C4-2B (cell line): ENCODE results near the gene NACA.

Source experiments
- H3K27ac ChIP-seq: fragments of 450-650 bp; 2 replicates; pipeline ENCODE4 v1.5.1; 2017
- ZFX ChIP-seq: fragments of 450-650 bp; IDR thresholded peaks from 2 replicates; pipeline ENCODE4 v1.6.1; 2017
- TF ChIP-seq, protein P1 (sequence below): fragments of 450-650 bp; conservative IDR thresholded peaks from 2 replicates; pipeline ENCODE4 v1.5.1; 2017; ENCODE audit warnings: mild to moderate bottlenecking

The NACA gene

DNA sequence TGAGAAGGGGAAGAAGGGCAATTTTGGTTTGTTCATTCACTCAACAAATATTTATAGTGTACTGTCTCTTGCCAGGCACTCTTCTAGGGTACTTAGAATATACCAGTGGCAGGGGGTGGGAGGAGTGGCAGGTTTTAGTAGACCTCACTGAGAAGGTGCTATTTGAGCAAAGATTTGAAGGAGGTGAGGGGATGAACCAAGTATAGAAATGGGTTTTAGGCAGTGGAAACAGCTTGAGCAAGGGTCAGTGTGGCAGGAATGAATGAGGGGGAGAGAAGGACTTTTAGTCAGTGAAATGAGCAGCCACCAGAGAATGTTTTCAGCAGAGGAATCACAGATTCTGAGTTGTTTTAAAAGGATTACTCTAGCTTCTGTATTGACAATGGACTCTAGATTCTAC, 24.8 kb upstream of the NACA start:
- no peak for TF ChIP-seq ZFX
- TF ChIP-seq, protein P1, sequence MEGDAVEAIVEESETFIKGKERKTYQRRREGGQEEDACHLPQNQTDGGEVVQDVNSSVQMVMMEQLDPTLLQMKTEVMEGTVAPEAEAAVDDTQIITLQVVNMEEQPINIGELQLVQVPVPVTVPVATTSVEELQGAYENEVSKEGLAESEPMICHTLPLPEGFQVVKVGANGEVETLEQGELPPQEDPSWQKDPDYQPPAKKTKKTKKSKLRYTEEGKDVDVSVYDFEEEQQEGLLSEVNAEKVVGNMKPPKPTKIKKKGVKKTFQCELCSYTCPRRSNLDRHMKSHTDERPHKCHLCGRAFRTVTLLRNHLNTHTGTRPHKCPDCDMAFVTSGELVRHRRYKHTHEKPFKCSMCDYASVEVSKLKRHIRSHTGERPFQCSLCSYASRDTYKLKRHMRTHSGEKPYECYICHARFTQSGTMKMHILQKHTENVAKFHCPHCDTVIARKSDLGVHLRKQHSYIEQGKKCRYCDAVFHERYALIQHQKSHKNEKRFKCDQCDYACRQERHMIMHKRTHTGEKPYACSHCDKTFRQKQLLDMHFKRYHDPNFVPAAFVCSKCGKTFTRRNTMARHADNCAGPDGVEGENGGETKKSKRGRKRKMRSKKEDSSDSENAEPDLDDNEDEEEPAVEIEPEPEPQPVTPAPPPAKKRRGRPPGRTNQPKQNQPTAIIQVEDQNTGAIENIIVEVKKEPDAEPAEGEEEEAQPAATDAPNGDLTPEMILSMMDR: no peak
- no peak overlapping the region for H3K27ac ChIP-seq

DNA sequence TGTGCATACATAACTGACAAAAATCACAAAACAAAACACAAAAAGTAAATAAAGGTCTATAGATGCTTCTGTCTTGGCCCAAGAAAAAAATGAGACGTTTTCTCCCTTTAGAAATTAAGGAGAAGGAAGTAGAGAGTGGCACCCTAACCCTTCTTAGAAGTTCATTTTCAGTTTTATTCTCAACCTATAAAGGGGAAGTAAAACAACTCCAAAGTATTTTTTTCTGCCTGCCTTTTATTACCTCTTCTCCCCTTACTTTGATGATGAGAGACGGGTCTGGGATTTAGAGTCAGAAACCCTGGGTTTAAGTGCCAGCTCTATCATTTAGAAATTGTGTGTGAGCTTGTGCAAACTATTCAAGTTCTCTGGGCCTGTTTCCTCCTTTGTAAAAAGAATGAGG, 24.3 kb upstream of the NACA start:
- H3K27ac ChIP-seq: no peak overlapping the region
- TF ChIP-seq, protein P1: no peak

DNA sequence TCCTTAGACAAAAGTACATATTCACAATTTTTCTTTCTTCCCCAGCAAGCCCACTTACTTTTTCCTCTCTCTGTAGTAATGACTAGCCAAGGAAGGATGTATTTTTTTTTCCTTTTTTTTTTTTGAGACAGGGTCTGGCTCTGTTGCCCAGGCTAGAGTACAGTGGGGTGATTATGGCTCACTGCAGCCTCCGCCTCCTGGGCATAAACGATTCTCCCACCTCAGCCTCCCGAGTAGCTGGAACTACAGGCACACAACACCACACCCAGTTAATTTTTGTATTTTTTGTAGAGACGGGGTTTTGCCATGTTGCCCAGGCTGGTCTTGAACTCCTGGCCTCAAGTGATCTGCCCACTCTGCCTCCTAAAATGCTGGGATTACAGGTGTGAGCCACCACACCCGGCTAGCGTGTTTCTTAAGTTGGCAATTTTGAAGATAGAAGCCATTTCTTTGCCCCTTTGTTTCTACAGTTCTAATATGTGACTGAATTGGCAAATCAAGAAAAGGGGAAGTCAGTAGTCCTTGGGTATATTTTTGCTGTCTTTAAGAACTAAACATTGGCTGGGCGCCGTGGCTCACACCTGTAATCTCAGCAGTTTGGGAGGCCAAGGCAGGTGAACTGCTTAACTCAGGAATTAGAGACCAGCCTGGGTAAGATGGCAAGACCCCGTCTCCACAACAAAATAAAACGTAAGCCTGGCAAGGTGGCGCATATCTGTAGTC, 3.2 kb upstream of the NACA start:
- no peak for TF ChIP-seq ZFX
- H3K27ac ChIP-seq: no peak overlapping the region

GRCh38 chr12:56726196-56726675, 1.1 kb upstream of the NACA start:
- peak overlapping the region; percentile 47 for H3K27ac ChIP-seq

DNA sequence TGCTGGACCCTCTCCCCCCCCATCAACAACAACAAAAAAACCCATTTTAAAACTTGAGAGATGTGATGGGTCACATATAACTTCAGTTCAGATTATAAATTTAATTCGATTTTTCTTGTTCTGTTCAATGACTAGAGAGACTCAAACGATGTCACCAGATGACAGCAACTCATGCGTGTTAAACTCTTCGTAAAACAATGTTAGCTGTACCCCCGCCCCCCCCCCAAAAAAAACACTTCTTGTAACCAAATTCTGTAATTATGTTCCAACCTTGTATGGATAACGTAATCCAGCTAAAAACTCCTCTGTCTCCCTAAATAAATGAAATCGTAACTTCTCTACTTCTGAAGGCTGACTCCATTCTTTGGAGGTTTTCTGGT, 614 bp upstream of the NACA start:
- H3K27ac ChIP-seq: peak overlapping the region; percentile 95
- TF ChIP-seq, protein P1: no peak
- no peak for TF ChIP-seq ZFX

DNA sequence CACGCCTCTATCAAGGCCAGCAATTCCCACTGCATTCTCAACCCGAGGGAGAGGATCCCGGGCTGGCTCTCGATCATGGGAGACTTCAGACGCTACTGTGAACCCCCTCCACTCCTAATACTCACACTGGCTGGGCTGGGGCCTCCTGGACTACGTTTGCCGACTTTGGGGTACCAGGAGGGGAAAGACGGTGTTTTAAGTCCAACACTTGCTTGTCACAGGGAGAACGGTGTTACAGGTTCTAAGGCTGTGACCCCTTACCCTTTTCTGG, 463 bp downstream of the NACA start:
- no peak for TF ChIP-seq ZFX
- TF ChIP-seq, protein P1: no peak
- H3K27ac ChIP-seq: peak overlapping the region; percentile 95

DNA sequence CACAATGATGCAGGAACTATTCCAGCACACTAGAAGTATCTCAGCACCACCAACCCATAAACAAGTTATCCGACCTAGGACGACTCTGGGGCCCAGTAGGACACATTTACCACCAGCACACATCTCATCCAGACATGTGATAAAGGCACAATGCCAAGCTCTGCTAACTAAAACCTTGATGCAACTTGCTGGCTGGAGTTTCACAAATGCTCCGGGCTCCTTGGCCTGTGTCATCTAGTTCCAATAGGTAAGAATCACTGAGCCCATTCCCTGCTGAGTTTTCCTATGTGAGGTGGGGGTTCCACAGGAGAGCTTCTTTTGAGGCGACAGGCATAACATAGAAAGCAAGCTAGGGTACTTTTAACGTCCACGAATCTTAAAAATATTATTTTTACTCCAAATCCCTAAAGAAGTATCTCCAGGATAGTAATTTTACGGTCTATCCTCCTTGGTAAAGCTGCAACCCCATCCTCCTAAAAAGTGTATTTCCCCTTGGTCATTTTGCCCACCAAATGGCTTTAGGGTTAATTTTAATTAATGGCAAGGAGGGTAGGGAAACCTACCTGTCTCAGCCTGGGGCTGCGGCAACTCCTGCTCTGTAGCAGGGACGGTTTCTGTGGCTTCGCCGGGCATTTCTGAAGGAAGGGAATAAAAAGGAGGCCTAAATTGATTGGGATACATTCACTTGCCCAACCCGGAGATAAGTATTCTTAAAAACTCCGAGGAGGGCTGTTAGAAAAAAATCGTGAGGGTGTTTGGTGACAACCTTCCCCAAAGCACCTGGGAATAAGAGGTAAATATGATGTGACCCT, 1.0 kb downstream of the NACA start:
- TF ChIP-seq, protein P1: no peak
- no peak for TF ChIP-seq ZFX
- peak overlapping the region; percentile 95 for H3K27ac ChIP-seq

DNA sequence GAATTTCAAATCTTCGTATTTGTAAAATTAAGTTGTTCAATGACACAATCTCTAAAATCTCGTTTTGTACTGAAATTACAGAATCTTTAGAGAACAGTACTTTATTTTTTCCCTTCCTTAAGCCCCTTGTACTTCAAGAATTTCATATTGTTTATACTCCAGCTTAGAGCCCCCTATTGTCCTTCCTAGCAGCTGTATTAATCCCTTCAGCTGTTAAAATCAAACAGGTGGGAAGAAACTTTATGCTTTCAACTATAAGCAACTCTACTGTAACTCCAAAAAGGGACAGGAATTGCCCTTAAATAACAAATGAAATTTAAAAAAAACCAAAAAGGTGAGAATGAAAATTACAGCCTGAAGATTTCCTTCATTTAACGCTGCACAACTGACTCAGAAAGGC, 1.7 kb downstream of the NACA start:
- TF ChIP-seq ZFX: no peak
- TF ChIP-seq, protein P1: no peak
- no peak overlapping the region for H3K27ac ChIP-seq
